A673 (cell line): Measurements from ENCODE around the gene PTPN11. TPM values are rescaled to one million over a fixed set of nuclear protein-coding genes. Genes with fewer than 3 reads are reported as not detected.

Experiments used
- BruUV-seq: library from RNA; stranded (reverse); fragments of 400-500 nt; replicated peaks from 2 replicates; lab custom pipeline; 2021; lab: Mats Ljungman, UMichigan
- CTCF ChIA-PET: fragments of 300-600 bp; sonication (Branson Sonifier 250); formaldehyde crosslinking; loops from one replicate; lab custom pipeline; 2022; ENCODE audit warnings: antibody characterized with exemption; lab: Charles Lee
- POLR2A ChIA-PET: fragments of 300-600 bp; sonication (Branson Sonifier 250); formaldehyde crosslinking; loops from one replicate; lab custom pipeline; 2022; ENCODE audit warnings: antibody characterized with exemption; ENCODE audit not compliant: low non-redundant PET; lab: Charles Lee
- DNase-seq: peaks from one replicate; pipeline ENCODE4 v3.0.0-alpha.2; 2015; ENCODE audit warnings: low spot score
- H3K27ac ChIP-seq: fragments of 200-600 bp; sonication (generic); 2 replicates; pipeline ENCODE4 v1.5.1; 2016; ENCODE audit warnings: mixed run types, low read depth, mild to moderate bottlenecking, mixed read lengths, antibody characterized with exemption, low read length; ENCODE audit not compliant: poor library complexity, severe bottlenecking
- H3K27me3 ChIP-seq: fragments of 200-600 bp; sonication (generic); replicated peaks from 2 replicates; pipeline ENCODE4 v1.6.1; 2017; ENCODE audit warnings: mixed run types, low read depth, mild to moderate bottlenecking, mixed read lengths, antibody characterized with exemption, low read length; ENCODE audit not compliant: insufficient read depth, poor library complexity
- H3K36me3 ChIP-seq: fragments of 200-600 bp; sonication (generic); 2 replicates; pipeline ENCODE4 v1.6.1; 2016; ENCODE audit warnings: mixed run types, mild to moderate bottlenecking, mixed read lengths, antibody characterized with exemption, low read length; ENCODE audit not compliant: insufficient read depth, poor library complexity, severe bottlenecking
- H3K4me1 ChIP-seq: fragments of 200-600 bp; sonication (generic); 2 replicates; pipeline ENCODE4 v1.6.1; 2017; ENCODE audit warnings: mixed run types, mild to moderate bottlenecking, mixed read lengths, antibody characterized with exemption, low read length; ENCODE audit not compliant: insufficient read depth, poor library complexity, severe bottlenecking
- H3K4me3 ChIP-seq: fragments of 200-600 bp; sonication (generic); 2 replicates; pipeline ENCODE4 v1.5.1; 2016; ENCODE audit warnings: low read depth, mixed run types, mild to moderate bottlenecking, mixed read lengths, low read length; ENCODE audit not compliant: poor library complexity, severe bottlenecking
- H3K9me3 ChIP-seq: fragments of 200-600 bp; sonication (generic); 2 replicates; pipeline ENCODE4 v1.6.1; 2016; ENCODE audit warnings: mixed run types, low read depth, mild to moderate bottlenecking, mixed read lengths, antibody characterized with exemption, low read length; ENCODE audit not compliant: poor library complexity, severe bottlenecking
- EZH2 ChIP-seq: fragments of 200-600 bp; sonication (generic); IDR thresholded peaks from 2 replicates; pipeline ENCODE4 v1.6.1; 2017; ENCODE audit warnings: borderline replicate concordance, low read depth, mild to moderate bottlenecking, mixed read lengths, antibody characterized with exemption, low read length; ENCODE audit not compliant: poor library complexity, severe bottlenecking
- intact Hi-C: fragments of 100-400 bp; cut with micrococcal nuclease; formaldehyde crosslinking; loops from one replicate; pipeline ENCODE4 v1.10.0; 2022; ENCODE audit not compliant: unreplicated experiment
- total RNA-seq: library from RNA; stranded (reverse); gene quantifications from 2 replicates; pipeline ENCODE4 v1.2.3, GENCODE V29; 2021
- TF ChIP-seq, protein P1 (sequence below): fragments of 300-800, 200-600 bp; sonication (generic); conservative IDR thresholded peaks from 2 replicates; pipeline ENCODE4 v1.5.1; 2017; ENCODE audit warnings: low read depth, mild to moderate bottlenecking, antibody characterized with exemption, low read length, moderate library complexity, mixed read lengths

The PTPN11 gene
- total RNA-seq, 1 experiment from 2014 or later = 158 TPM

- H3K4me1 ChIP-seq = no peaks in the 10 kb centered on the region
- intact Hi-C loops = no loop called here
- TF ChIP-seq, protein P1, sequence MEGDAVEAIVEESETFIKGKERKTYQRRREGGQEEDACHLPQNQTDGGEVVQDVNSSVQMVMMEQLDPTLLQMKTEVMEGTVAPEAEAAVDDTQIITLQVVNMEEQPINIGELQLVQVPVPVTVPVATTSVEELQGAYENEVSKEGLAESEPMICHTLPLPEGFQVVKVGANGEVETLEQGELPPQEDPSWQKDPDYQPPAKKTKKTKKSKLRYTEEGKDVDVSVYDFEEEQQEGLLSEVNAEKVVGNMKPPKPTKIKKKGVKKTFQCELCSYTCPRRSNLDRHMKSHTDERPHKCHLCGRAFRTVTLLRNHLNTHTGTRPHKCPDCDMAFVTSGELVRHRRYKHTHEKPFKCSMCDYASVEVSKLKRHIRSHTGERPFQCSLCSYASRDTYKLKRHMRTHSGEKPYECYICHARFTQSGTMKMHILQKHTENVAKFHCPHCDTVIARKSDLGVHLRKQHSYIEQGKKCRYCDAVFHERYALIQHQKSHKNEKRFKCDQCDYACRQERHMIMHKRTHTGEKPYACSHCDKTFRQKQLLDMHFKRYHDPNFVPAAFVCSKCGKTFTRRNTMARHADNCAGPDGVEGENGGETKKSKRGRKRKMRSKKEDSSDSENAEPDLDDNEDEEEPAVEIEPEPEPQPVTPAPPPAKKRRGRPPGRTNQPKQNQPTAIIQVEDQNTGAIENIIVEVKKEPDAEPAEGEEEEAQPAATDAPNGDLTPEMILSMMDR = no peak
- TF ChIP-seq EZH2 = no peak
- ChIA-PET POLR2A (no interaction called here), CTCF (no interaction called here)
- no peak overlapping the region for H3K4me3 ChIP-seq
- H3K27ac ChIP-seq = no peak overlapping the region
- H3K27me3 ChIP-seq = no peaks in the 10 kb centered on the region
- no peaks in the 10 kb centered on the region for H3K36me3 ChIP-seq
- H3K9me3 ChIP-seq = no peaks in the 10 kb centered on the region
- no TSS peak for BruUV-seq
- DNase-seq = no peak
Measured at GRCh38 chr12:112514456-112514855, 95.7 kb downstream of the PTPN11 start.

GRCh38 chr12:112514926-112515642 lies 96.3 kb downstream of the PTPN11 start:
- no TSS peak for BruUV-seq
- Histone ChIP-seq H3K9me3 (no peaks in the 10 kb centered on the region), H3K4me1 (no peaks in the 10 kb centered on the region), H3K4me3 (no peak overlapping the region), H3K27ac (no peak overlapping the region), H3K36me3 (no peaks in the 10 kb centered on the region), H3K27me3 (no peaks in the 10 kb centered on the region)
- TF ChIP-seq EZH2 = no peak
- TF ChIP-seq, protein P1 = no peak
- DNase-seq = no peak
- CTCF ChIA-PET = no interaction called here
- intact Hi-C loops = no loop called here
- POLR2A ChIA-PET = no interaction called here

DNA sequence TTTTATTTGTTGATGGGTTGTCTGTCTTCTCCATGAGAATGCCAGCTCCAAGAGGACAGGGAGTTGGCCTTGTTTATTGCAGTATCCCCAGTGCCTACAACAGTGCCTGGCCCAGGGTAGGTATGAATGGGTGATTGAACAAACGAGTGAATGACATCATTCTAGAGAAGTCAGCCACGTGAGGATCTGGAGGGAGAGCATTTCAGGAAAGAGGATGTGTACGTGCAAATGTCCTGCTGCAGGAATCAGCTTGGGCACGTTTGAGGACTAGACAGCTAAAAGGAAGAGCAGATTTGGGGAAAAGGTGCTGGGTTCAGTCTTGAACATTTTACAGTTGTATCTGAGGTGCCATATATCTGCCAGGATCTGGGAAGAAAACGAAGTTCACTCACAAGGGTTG lies 97.1 kb downstream of the PTPN11 start:
- no peak overlapping the region for H3K4me3 ChIP-seq
- no TSS peak for BruUV-seq
- H3K27ac ChIP-seq = no peak overlapping the region
- ChIA-PET CTCF (no interaction called here), POLR2A (no interaction called here)
- H3K36me3 ChIP-seq = no peaks in the 10 kb centered on the region
- H3K4me1 ChIP-seq = no peaks in the 10 kb centered on the region
- intact Hi-C loops = no loop called here
- no peaks in the 10 kb centered on the region for H3K9me3 ChIP-seq
- no peak for DNase-seq
- H3K27me3 ChIP-seq = no peaks in the 10 kb centered on the region
- TF ChIP-seq, protein P1 = no peak
- TF ChIP-seq EZH2 = no peak
